Measurements from ENCODE around the gene KIF11.

- TF ChIP-seq, protein P1, sequence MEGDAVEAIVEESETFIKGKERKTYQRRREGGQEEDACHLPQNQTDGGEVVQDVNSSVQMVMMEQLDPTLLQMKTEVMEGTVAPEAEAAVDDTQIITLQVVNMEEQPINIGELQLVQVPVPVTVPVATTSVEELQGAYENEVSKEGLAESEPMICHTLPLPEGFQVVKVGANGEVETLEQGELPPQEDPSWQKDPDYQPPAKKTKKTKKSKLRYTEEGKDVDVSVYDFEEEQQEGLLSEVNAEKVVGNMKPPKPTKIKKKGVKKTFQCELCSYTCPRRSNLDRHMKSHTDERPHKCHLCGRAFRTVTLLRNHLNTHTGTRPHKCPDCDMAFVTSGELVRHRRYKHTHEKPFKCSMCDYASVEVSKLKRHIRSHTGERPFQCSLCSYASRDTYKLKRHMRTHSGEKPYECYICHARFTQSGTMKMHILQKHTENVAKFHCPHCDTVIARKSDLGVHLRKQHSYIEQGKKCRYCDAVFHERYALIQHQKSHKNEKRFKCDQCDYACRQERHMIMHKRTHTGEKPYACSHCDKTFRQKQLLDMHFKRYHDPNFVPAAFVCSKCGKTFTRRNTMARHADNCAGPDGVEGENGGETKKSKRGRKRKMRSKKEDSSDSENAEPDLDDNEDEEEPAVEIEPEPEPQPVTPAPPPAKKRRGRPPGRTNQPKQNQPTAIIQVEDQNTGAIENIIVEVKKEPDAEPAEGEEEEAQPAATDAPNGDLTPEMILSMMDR (IDR thresholded peaks at IDR 0.05), result no peak
- no peak for TF ChIP-seq POLR2A (IDR thresholded peaks at IDR 0.05)
- no peak for TF ChIP-seq POLR2AphosphoS5 (IDR thresholded peaks at IDR 0.05)
Observed at GRCh38 chr10:92688573-92688926, 95.6 kb downstream of the KIF11 start.

Measured in transverse colon (tissue), 4 donors.